HepG2 (cell line): Measurements from ENCODE around the gene MIPEP. TPM values are rescaled to one million over a fixed set of nuclear protein-coding genes. Genes with fewer than 3 reads are reported as not detected.

Experiments used
- ATAC-seq: fragments of 200-7000 bp; cut with Tn5 transposase; 3 replicates; pipeline ENCODE4 v1.9.1; 2020; ENCODE audit warnings: mild to moderate bottlenecking, moderate library complexity
- BruUV-seq: library from RNA; stranded (reverse); fragments of 400-500 nt; replicated peaks from 2 replicates; lab custom pipeline; 2021; lab: Mats Ljungman, UMichigan
- CTCF ChIA-PET: fragments of 300-600 bp; formaldehyde crosslinking; extraction: SDS; loops from one replicate; lab custom pipeline; 2021; ENCODE audit warnings: low total read pairs, inconsistent platforms, low intra/inter-chr PET ratio; lab: Yijun Ruan, JAX
- POLR2A ChIA-PET: fragments of 350-600 bp; sonication (Branson Sonifier 250); formaldehyde crosslinking; loops from one replicate; lab custom pipeline; 2020; ENCODE audit warnings: antibody characterized with exemption, inconsistent platforms; lab: Yijun Ruan, JAX
- DNase-seq: peaks from one replicate; pipeline ENCODE4 v3.0.0-alpha.2; 2015; ENCODE audit warnings: low spot score
- FAIRE-seq: peaks from 3 replicates; lab custom pipeline; 2011; peaks lifted over from hg19 to GRCh38; lab: Jason Lieb, UNC
- H2AFZ ChIP-seq: one replicate; pipeline ENCODE4 v1.6.1; 2011; ENCODE audit warnings: low read length, inconsistent platforms
- H3K27ac ChIP-seq: fragments of 300-600 bp; 3 replicates; pipeline ENCODE4 v1.8.0; 2011; ENCODE audit warnings: mixed run types, mild to moderate bottlenecking, mixed read lengths, low read length, inconsistent platforms; ENCODE audit not compliant: insufficient read depth; ENCODE audit errors: extremely low read length
- H3K27me3 ChIP-seq, 2 experiments: fragments of 200-600 bp in 1 of 2; 2 replicates in 1 of 2; 3 replicates in 1 of 2; pipeline versions ENCODE4 v1.6.0 to v1.8.0; 2011; ENCODE audit warnings: low read length in 2 of 2, mild to moderate bottlenecking in 2 of 2, moderate library complexity in 2 of 2, inconsistent platforms in 1 of 2; ENCODE audit not compliant: insufficient read depth in 2 of 2, control insufficient read depth in 1 of 2
- H3K36me3 ChIP-seq, 2 experiments: fragments of 200-600 bp in 1 of 2; replicated peaks in 1 of 2; 2 replicates in 1 of 2; 3 replicates in 1 of 2; pipeline versions ENCODE4 v1.5.1 to v1.8.0; 2011; ENCODE audit warnings: low read length in 2 of 2, inconsistent platforms in 1 of 2; ENCODE audit not compliant: insufficient read depth in 2 of 2, control insufficient read depth in 1 of 2
- H3K4me1 ChIP-seq: 2 replicates; pipeline ENCODE4 v1.5.1; 2012; ENCODE audit warnings: low read length, inconsistent platforms; ENCODE audit not compliant: insufficient read depth
- H3K4me2 ChIP-seq: 2 replicates; pipeline ENCODE4 v1.6.0; 2011; ENCODE audit warnings: low read depth, low read length, inconsistent platforms
- H3K4me3 ChIP-seq, 3 experiments: fragments of 200-600 bp in 1 of 3; sonication (generic), shearing (Covaris generic) in 1 of 3; replicated peaks in 1 of 3; 2 replicates each; pipeline ENCODE4 v1.5.1; 2011 to 2016; ENCODE audit warnings: low read length in 3 of 3, inconsistent platforms in 2 of 3, low read depth in 2 of 3, mild to moderate bottlenecking in 2 of 3, control low read depth in 1 of 3, mixed read lengths in 1 of 3; ENCODE audit not compliant: insufficient read depth in 1 of 3
- H3K79me2 ChIP-seq: one replicate; pipeline ENCODE4 v1.6.1; 2011; ENCODE audit warnings: low read length, inconsistent platforms; ENCODE audit not compliant: insufficient read depth
- H3K9ac ChIP-seq: 2 replicates; pipeline ENCODE4 v1.6.0; 2011; ENCODE audit warnings: mild to moderate bottlenecking, low read depth, low read length, inconsistent platforms; ENCODE audit not compliant: insufficient read depth
- H3K9me3 ChIP-seq: 2 replicates; pipeline ENCODE4 v1.5.1; 2012; ENCODE audit warnings: mild to moderate bottlenecking, low read length
- H4K20me1 ChIP-seq: 2 replicates; pipeline ENCODE4 v1.6.0; 2011; ENCODE audit warnings: inconsistent platforms, mild to moderate bottlenecking, low read length, moderate library complexity; ENCODE audit not compliant: insufficient read depth
- DDIT3 ChIP-seq: sonication (generic); formaldehyde crosslinking; IDR thresholded peaks from 2 replicates; pipeline ENCODE4 v1.4.0; 2020; ENCODE audit warnings: mild to moderate bottlenecking, missing genetic modification reagents
- ELF1 ChIP-seq: sonication (generic); formaldehyde crosslinking; IDR thresholded peaks from 2 replicates; pipeline ENCODE4 v1.4.0; 2020; ENCODE audit warnings: missing genetic modification reagents
- RAD51 ChIP-seq: fragments of 450-650 bp; IDR thresholded peaks from 2 replicates; pipeline ENCODE4 v1.6.1; 2016; ENCODE audit warnings: borderline replicate concordance
- RERE ChIP-seq: IDR thresholded peaks from 2 replicates; pipeline ENCODE4 v1.6.1; 2016; ENCODE audit warnings: low read depth, missing genetic modification reagents, missing compliant biosample characterization
- SNRNP70 ChIP-seq: fragments of 200-400 bp; formaldehyde crosslinking; IDR thresholded peaks from 2 replicates; pipeline ENCODE4 v1.6.1; 2017; ENCODE audit warnings: mild to moderate bottlenecking, low read depth, low read length, moderate library complexity
- SOX5 ChIP-seq: IDR thresholded peaks from 2 replicates; pipeline ENCODE4 v1.6.1; 2016; ENCODE audit warnings: borderline replicate concordance
- ZNF670 ChIP-seq: sonication (generic); formaldehyde crosslinking; IDR thresholded peaks from 2 replicates; pipeline ENCODE4 v1.8.0; 2022; ENCODE audit warnings: mild to moderate bottlenecking, missing genetic modification reagents, borderline replicate concordance
- WGBS: methylation state at CpG from one replicate; pipeline ENCODE4 v1.1.6; 2017; ENCODE audit warnings: low lambda C conversion rate; 5-methylcytosine and 5-hydroxymethylcytosine counted together
- in situ Hi-C: cut with HindIII; loops from 2 replicates; pipeline ENCODE4 v1.10.0; 2017; ENCODE audit warnings: low pct_unique_long_range_greater_than_20kb; ENCODE audit not compliant: extremely low pct_ligation_motif_present
- intact Hi-C: fragments of 100-400 bp; cut with micrococcal nuclease; formaldehyde crosslinking; loops from one replicate; pipeline ENCODE4 v1.10.0; 2022; ENCODE audit not compliant: unreplicated experiment
- polyA plus RNA-seq, 8 experiments: library from polyadenylated mRNA; depleted of rRNA in 3 of 8; stranded (reverse) in 7 of 8; unstranded in 1 of 8; fragments of >200 nt; fragmentation: Illumina TruSeq in 4 of 8; extraction: Trizol in 4 of 8; gene quantifications; 2 replicates each; pipeline versions ENCODE4 v1.2.1 to v1.2.3, GENCODE V29; 2011 to 2016; ENCODE audit warnings: low read depth in 4 of 8, missing spikeins in 1 of 8, mixed read lengths in 1 of 8; ENCODE audit not compliant: insufficient read depth in 1 of 8
- total RNA-seq, 5 experiments: library from RNA; depleted of rRNA; stranded (reverse); fragments of >200 nt; fragmentation: Illumina TruSeq; extraction: Trizol; gene quantifications; 2 replicates each; pipeline ENCODE4 v1.2.3, GENCODE V29; 2016; ENCODE audit warnings: low read depth in 1 of 5

Gene MIPEP
- total and polyA plus RNA-seq, 2 of the 13 experiments (the other 11 are each of a cell fraction or from before 2014, with no cell fraction given) = 9.3 to 24.1 TPM

- Histone ChIP-seq H3K4me3 (no peak overlapping the region), H3K9me3 (no peaks in the 10 kb centered on the region), H3K27ac (no peak overlapping the region), H3K9ac (no peak overlapping the region), H3K36me3 (no peaks in the 10 kb centered on the region; a peak in 1 of 5 replicates), H2AFZ (no peak overlapping the region), H3K4me2 (no peak overlapping the region), H3K79me2 (no peaks in the 10 kb centered on the region), H4K20me1 (no peaks in the 10 kb centered on the region), H3K4me1 (no peaks in the 10 kb centered on the region), H3K27me3 (no peaks in the 10 kb centered on the region)
- ChIA-PET CTCF (no interaction called here), POLR2A (no interaction called here)
- in situ Hi-C loops = no loop called here
- FAIRE-seq (no peak), ATAC-seq (no peak), DNase-seq (no peak)
- intact Hi-C loops = no loop called here
- BruUV-seq = no TSS peak
- WGBS = 94% methylated on average over 2 of the region's 2 CpGs
- TF ChIP-seq SNRNP70 = no peak
- no peak for TF ChIP-seq ZNF670 (CRISPR knock-in tag)
- no peak for TF ChIP-seq RAD51
- no peak for TF ChIP-seq SOX5
- TF ChIP-seq ELF1 (CRISPR knock-in tag) = no peak
- no peak for TF ChIP-seq DDIT3 (CRISPR knock-in tag)
- TF ChIP-seq RERE = no peak
Observed at GRCh38 chr13:23849670-23850069, 39.5 kb downstream of the MIPEP start.
